Bronchial epithelial cell (primary cell): Measurements from ENCODE around the gene SLC24A3. TPM values are rescaled to one million over a fixed set of nuclear protein-coding genes. Genes with fewer than 3 reads are reported as not detected.

ENCODE experiments used
- DNase-seq: peaks from one replicate; pipeline ENCODE4 v3.0.0-alpha.2; 2010; ENCODE audit warnings: low read depth
- FAIRE-seq: peaks from 2 replicates; lab custom pipeline; 2011; peaks lifted over from hg19 to GRCh38; lab: Jason Lieb, UNC
- H3K27me3 ChIP-seq: 2 replicates; pipeline ENCODE4 v1.5.1; 2011; ENCODE audit warnings: low read length; ENCODE audit not compliant: control insufficient read depth, insufficient read depth
- H3K36me3 ChIP-seq: 2 replicates; pipeline ENCODE4 v1.5.1; 2011; ENCODE audit warnings: low read length; ENCODE audit not compliant: control insufficient read depth, insufficient read depth
- H3K4me3 ChIP-seq: 2 replicates; pipeline ENCODE4 v1.5.1; 2011; ENCODE audit warnings: mild to moderate bottlenecking, low read depth, low read length, control low read depth
- total RNA-seq: library from RNA; depleted of rRNA; stranded (reverse); fragments of >200 nt; gene quantifications from 2 replicates; pipeline ENCODE4 v1.2.1, GENCODE V29; 2014
- TF ChIP-seq, protein P1 (sequence below): IDR thresholded peaks from 2 replicates; pipeline ENCODE4 v1.5.1; 2011; ENCODE audit warnings: mild to moderate bottlenecking, moderate library complexity, low read length, control low read depth, inconsistent platforms; ENCODE audit not compliant: insufficient read depth, severe bottlenecking

SLC24A3 gene
- total RNA-seq, 1 donor from 2014 or later = under 0.01 TPM

DNA sequence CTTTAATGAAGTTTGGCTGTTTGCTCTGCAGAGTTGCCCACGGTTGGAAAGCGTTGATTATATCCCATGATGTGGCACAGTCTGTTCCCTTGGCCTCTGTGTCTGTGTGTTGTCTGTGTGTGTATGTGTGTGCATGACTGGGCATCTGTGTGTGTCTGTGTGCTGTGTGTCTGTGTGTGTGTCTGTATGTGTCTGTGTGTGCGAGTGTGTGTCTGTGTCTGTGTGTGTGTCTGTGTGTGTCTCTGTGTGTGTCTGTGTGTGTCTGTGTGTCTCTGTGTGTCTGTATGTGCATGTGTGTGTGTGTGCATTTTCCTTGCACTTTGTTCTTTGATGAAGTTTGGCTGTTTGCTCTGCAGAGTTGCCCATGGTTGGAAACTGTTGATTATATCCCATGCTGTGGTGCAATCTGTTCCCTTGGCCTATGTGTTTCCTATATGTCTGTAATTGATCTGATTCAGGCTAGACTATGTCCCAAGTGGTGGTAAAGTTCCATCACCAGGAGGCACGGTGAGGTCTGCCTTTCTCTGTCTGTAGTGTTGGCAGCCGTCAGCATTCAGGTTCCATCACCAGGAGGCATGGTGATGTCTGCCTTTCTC, 467.6 kb downstream of the SLC24A3 start:
- no peaks in the 10 kb centered on the region for H3K27me3 ChIP-seq
- no peak overlapping the region for H3K4me3 ChIP-seq
- DNase-seq (no peak), FAIRE-seq (peak; percentile 94)
- TF ChIP-seq, protein P1, sequence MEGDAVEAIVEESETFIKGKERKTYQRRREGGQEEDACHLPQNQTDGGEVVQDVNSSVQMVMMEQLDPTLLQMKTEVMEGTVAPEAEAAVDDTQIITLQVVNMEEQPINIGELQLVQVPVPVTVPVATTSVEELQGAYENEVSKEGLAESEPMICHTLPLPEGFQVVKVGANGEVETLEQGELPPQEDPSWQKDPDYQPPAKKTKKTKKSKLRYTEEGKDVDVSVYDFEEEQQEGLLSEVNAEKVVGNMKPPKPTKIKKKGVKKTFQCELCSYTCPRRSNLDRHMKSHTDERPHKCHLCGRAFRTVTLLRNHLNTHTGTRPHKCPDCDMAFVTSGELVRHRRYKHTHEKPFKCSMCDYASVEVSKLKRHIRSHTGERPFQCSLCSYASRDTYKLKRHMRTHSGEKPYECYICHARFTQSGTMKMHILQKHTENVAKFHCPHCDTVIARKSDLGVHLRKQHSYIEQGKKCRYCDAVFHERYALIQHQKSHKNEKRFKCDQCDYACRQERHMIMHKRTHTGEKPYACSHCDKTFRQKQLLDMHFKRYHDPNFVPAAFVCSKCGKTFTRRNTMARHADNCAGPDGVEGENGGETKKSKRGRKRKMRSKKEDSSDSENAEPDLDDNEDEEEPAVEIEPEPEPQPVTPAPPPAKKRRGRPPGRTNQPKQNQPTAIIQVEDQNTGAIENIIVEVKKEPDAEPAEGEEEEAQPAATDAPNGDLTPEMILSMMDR = no peak
- no peaks in the 10 kb centered on the region for H3K36me3 ChIP-seq

DNA sequence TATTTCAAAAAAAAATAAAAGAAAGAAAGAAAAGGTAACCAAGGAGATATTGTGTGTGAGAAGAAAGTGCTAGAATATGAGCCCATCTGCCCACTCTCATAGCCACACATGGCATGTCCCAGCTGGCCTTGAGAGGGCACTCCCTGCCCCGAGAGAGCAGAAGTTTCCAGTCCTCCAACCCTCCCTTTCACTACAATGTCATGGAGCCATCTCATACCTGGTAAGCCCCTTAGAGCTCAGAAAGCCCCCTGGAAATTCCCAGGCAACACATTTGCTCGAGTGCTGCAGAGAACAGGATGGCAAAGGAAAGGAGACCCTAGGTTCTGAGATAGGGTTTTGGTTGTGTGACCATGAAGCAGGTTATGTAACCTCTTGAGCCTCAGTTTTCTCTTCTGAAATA, 469.8 kb downstream of the SLC24A3 start:
- FAIRE-seq = no peak
- TF ChIP-seq, protein P1 = no peak

DNA sequence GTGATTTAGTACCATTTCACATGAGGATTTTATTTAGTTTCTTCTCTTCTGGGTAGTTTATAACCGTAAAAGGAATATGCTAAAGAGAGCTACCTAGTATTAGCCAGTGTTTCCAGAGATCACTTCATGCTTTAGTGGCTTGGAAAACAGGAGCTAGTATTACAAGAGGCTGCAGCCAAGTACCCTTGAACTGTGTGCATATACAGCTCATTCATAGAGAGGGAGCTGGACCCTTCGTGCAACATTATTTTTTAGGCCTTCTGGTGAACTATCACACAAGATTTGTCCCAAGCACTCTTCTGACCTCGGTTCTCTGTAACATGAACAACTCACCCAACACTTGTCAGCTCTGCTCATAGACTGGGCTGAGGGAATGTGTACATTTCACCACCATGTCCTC, 470.7 kb downstream of the SLC24A3 start:
- no peak for DNase-seq
- Histone ChIP-seq H3K36me3 (no peaks in the 10 kb centered on the region), H3K27me3 (no peaks in the 10 kb centered on the region), H3K4me3 (no peak overlapping the region)
- TF ChIP-seq, protein P1 = no peak
- FAIRE-seq = no peak

More for the DNA sequence above, 469.8 kb downstream of the SLC24A3 start:
- no peaks in the 10 kb centered on the region for H3K36me3 ChIP-seq
- DNase-seq = no peak
- no peaks in the 10 kb centered on the region for H3K27me3 ChIP-seq
- H3K4me3 ChIP-seq = no peak overlapping the region

DNA sequence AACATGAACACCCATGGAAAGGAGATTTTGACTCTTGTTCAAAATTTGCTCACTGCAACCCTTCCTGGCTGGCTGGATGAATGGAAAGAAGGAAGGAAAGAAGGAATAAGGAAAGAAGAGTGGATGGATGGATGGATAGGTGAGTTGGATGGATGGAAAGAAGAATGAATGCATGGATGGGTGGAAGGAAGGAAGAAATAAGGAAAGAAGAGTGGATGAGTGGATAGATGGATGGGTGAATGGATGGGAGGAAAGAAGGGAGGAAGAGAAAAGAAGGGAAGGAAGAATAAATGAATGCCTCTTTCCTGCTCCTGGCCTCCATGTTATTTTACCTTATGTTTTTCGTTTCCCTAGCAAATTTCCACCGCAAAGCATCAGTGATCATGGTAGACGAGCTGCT, 471.4 kb downstream of the SLC24A3 start:
- H3K27me3 ChIP-seq = no peaks in the 10 kb centered on the region
- no peak for FAIRE-seq
- H3K4me3 ChIP-seq = no peak overlapping the region
- no peak for DNase-seq
- TF ChIP-seq, protein P1 = no peak
- H3K36me3 ChIP-seq = no peaks in the 10 kb centered on the region

DNA sequence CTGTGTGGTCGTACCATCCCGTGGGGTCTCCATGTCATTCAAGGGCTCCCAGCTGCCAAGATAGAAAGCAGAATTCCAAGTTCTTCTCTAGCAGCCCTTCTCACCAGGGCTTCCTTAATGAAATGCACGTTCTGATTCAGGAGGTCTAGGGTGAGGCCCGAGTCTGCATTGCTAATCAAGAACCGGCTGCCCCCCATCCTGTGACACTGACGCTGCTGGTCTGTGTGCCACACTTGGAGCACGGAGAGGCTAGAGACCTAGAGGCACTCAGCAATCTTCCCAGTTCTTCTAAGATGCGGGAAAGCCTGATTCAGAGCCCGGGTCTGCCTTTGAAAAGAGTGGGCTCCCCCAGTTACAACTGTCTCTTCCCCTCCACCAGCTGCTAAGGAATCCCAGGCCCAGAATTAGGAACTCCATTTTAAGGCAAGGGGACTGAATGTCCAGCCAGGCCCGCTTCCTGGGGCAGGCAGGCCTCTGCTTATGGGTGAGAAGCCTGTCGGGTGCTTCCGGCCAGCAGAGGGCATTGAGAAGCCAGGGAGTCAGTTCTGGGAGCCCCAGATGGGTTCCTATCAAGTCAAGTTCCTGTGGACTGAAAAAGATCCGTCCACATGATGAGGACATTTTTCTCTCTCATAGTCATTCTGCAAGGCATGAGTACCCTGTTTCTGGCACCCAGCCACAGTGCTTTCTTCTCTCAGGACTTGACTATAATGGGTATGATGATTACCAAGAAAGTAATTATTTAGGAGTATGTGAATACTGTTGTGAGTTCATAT, 475.8 kb downstream of the SLC24A3 start:
- FAIRE-seq (no peak), DNase-seq (peak; percentile 90)
- H3K36me3 ChIP-seq = no peaks in the 10 kb centered on the region
- TF ChIP-seq, protein P1 = peak; percentile 80
- no peak overlapping the region for H3K4me3 ChIP-seq
- H3K27me3 ChIP-seq = no peaks in the 10 kb centered on the region
